ENCODE data around the gene DEPDC5.

DEPDC5 gene

GRCh38 chr22:31742682-31743081 is 11.1 kb upstream of the DEPDC5 start:
- TF ChIP-seq GABPA (IDR thresholded peaks at IDR 0.05; ENCODE audit: low read depth) (no peak), POLR2AphosphoS5 (IDR thresholded peaks at IDR 0.05; ENCODE audit: low read depth) (no peak), SPI1 (IDR thresholded peaks at IDR 0.05; ENCODE audit: borderline replicate concordance, low read depth) (no peak)
- TF ChIP-seq, protein P1, sequence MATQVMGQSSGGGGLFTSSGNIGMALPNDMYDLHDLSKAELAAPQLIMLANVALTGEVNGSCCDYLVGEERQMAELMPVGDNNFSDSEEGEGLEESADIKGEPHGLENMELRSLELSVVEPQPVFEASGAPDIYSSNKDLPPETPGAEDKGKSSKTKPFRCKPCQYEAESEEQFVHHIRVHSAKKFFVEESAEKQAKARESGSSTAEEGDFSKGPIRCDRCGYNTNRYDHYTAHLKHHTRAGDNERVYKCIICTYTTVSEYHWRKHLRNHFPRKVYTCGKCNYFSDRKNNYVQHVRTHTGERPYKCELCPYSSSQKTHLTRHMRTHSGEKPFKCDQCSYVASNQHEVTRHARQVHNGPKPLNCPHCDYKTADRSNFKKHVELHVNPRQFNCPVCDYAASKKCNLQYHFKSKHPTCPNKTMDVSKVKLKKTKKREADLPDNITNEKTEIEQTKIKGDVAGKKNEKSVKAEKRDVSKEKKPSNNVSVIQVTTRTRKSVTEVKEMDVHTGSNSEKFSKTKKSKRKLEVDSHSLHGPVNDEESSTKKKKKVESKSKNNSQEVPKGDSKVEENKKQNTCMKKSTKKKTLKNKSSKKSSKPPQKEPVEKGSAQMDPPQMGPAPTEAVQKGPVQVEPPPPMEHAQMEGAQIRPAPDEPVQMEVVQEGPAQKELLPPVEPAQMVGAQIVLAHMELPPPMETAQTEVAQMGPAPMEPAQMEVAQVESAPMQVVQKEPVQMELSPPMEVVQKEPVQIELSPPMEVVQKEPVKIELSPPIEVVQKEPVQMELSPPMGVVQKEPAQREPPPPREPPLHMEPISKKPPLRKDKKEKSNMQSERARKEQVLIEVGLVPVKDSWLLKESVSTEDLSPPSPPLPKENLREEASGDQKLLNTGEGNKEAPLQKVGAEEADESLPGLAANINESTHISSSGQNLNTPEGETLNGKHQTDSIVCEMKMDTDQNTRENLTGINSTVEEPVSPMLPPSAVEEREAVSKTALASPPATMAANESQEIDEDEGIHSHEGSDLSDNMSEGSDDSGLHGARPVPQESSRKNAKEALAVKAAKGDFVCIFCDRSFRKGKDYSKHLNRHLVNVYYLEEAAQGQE (IDR thresholded peaks at IDR 0.05; ENCODE audit: insufficient replicate concordance, low read depth): no peak
- TF ChIP-seq, protein P2, sequence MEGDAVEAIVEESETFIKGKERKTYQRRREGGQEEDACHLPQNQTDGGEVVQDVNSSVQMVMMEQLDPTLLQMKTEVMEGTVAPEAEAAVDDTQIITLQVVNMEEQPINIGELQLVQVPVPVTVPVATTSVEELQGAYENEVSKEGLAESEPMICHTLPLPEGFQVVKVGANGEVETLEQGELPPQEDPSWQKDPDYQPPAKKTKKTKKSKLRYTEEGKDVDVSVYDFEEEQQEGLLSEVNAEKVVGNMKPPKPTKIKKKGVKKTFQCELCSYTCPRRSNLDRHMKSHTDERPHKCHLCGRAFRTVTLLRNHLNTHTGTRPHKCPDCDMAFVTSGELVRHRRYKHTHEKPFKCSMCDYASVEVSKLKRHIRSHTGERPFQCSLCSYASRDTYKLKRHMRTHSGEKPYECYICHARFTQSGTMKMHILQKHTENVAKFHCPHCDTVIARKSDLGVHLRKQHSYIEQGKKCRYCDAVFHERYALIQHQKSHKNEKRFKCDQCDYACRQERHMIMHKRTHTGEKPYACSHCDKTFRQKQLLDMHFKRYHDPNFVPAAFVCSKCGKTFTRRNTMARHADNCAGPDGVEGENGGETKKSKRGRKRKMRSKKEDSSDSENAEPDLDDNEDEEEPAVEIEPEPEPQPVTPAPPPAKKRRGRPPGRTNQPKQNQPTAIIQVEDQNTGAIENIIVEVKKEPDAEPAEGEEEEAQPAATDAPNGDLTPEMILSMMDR (IDR thresholded peaks at IDR 0.05; ENCODE audit: insufficient read depth, low read length): no peak
- no peak overlapping the region for H3K4me3 ChIP-seq (replicated peaks; ENCODE audit: insufficient read depth, low read length)
- no peaks in the 10 kb centered on the region for H3K27me3 ChIP-seq (ENCODE audit: insufficient read depth, poor library complexity, severe bottlenecking)
- no peak overlapping the region for H3K27ac ChIP-seq (replicated peaks)
- no peak for DNase-seq (ENCODE audit: low read depth in 1 of 2, low spot score in 1 of 2)

GRCh38 chr22:31743871-31744270 is 9.9 kb upstream of the DEPDC5 start:
- H3K4me3 ChIP-seq (replicated peaks; ENCODE audit: insufficient read depth, low read length): no peak overlapping the region
- H3K27me3 ChIP-seq (ENCODE audit: insufficient read depth, poor library complexity, severe bottlenecking): no peaks in the 10 kb centered on the region
- no peak for DNase-seq (ENCODE audit: low read depth in 1 of 2, low spot score in 1 of 2)
- no peak overlapping the region for H3K27ac ChIP-seq (replicated peaks)
- TF ChIP-seq, protein P2 (IDR thresholded peaks at IDR 0.05; ENCODE audit: insufficient read depth, low read length): no peak
- no peak for TF ChIP-seq POLR2AphosphoS5 (IDR thresholded peaks at IDR 0.05; ENCODE audit: low read depth)
- no peak for TF ChIP-seq GABPA (IDR thresholded peaks at IDR 0.05; ENCODE audit: low read depth)
- no peak for TF ChIP-seq SPI1 (IDR thresholded peaks at IDR 0.05; ENCODE audit: borderline replicate concordance, low read depth)
- TF ChIP-seq, protein P1 (IDR thresholded peaks at IDR 0.05; ENCODE audit: insufficient replicate concordance, low read depth): no peak

DNA sequence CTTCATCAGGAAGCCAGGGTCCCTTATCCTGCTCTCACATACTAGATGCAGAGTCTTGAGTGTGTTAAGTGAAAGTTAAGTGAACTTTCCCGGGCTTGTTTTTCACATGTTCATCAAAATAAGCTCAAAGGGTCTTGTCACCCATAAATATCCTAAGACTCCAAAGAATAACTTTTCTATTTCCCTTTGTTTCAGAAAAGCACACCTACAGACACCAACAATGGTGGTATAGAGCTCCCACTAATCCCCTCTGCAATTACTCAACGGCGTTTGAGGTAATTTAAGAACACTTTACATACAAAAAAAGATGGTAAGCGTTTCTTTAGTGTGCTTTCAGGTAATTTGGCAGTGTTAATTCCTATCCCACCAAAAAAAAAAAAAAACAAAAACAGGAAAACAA is 6.4 kb upstream of the DEPDC5 start:
- Histone ChIP-seq H3K27me3 (ENCODE audit: insufficient read depth, poor library complexity, severe bottlenecking) (no peaks in the 10 kb centered on the region), H3K4me3 (replicated peaks; ENCODE audit: insufficient read depth, low read length) (no peak overlapping the region), H3K27ac (replicated peaks) (no peak overlapping the region)
- no peak for DNase-seq (ENCODE audit: low read depth in 1 of 2, low spot score in 1 of 2)
- TF ChIP-seq, protein P1 (IDR thresholded peaks at IDR 0.05; ENCODE audit: insufficient replicate concordance, low read depth): no peak
- TF ChIP-seq POLR2AphosphoS5 (IDR thresholded peaks at IDR 0.05; ENCODE audit: low read depth) (no peak), SPI1 (IDR thresholded peaks at IDR 0.05; ENCODE audit: borderline replicate concordance, low read depth) (no peak), GABPA (IDR thresholded peaks at IDR 0.05; ENCODE audit: low read depth) (no peak)
- TF ChIP-seq, protein P2 (IDR thresholded peaks at IDR 0.05; ENCODE audit: insufficient read depth, low read length): no peak
